Skeletal muscle tissue (tissue), 4 donors: Measurements from ENCODE around the gene NAA20. TPM values are rescaled to one million over a fixed set of nuclear protein-coding genes. Genes with fewer than 3 reads are reported as not detected.
A peak's percentile ranks its signal among the peaks of the same experiment; 100 is the strongest.

ENCODE experiments used
- H3K27ac ChIP-seq: one replicate; pipeline ENCODE4 v1.7.0; 2013; ENCODE audit warnings: mild to moderate bottlenecking, low read depth, low read length, inconsistent platforms
- H3K27me3 ChIP-seq, 3 donors: one replicate each; pipeline ENCODE4 v1.7.0; 2013; ENCODE audit warnings: low read length in 3 of 3; ENCODE audit not compliant: control insufficient read depth in 3 of 3, insufficient read depth in 3 of 3
- H3K36me3 ChIP-seq, 3 donors: one replicate each; pipeline ENCODE4 v1.7.0; 2013; ENCODE audit warnings: low read length in 3 of 3; ENCODE audit not compliant: control insufficient read depth in 3 of 3, insufficient read depth in 3 of 3
- H3K4me1 ChIP-seq, 3 donors: one replicate each; pipeline ENCODE4 v1.7.0; 2013; ENCODE audit warnings: low read length in 3 of 3, mild to moderate bottlenecking in 3 of 3; ENCODE audit not compliant: control insufficient read depth in 3 of 3, insufficient read depth in 3 of 3
- H3K4me3 ChIP-seq, 3 donors: one replicate each; pipeline ENCODE4 v1.7.0; 2013; ENCODE audit warnings: low read length in 3 of 3
- H3K9ac ChIP-seq, 3 donors: one replicate each; pipeline ENCODE4 v1.7.0; 2013; ENCODE audit warnings: low read length in 3 of 3, mild to moderate bottlenecking in 3 of 3, moderate library complexity in 2 of 3, low read depth in 1 of 3
- H3K9me3 ChIP-seq, 3 donors: one replicate each; pipeline ENCODE4 v1.7.0; 2013; ENCODE audit warnings: low read length in 3 of 3; ENCODE audit not compliant: control insufficient read depth in 3 of 3
- total RNA-seq: library from RNA; depleted of rRNA; stranded (reverse); fragments of >200 nt; gene quantifications from one replicate; pipeline ENCODE4 v1.2.3, GENCODE V29; 2014
- donor health status: Osteomylitis.

Gene NAA20
- total RNA-seq, 1 donor from 2014 or later = 58.5 TPM

DNA sequence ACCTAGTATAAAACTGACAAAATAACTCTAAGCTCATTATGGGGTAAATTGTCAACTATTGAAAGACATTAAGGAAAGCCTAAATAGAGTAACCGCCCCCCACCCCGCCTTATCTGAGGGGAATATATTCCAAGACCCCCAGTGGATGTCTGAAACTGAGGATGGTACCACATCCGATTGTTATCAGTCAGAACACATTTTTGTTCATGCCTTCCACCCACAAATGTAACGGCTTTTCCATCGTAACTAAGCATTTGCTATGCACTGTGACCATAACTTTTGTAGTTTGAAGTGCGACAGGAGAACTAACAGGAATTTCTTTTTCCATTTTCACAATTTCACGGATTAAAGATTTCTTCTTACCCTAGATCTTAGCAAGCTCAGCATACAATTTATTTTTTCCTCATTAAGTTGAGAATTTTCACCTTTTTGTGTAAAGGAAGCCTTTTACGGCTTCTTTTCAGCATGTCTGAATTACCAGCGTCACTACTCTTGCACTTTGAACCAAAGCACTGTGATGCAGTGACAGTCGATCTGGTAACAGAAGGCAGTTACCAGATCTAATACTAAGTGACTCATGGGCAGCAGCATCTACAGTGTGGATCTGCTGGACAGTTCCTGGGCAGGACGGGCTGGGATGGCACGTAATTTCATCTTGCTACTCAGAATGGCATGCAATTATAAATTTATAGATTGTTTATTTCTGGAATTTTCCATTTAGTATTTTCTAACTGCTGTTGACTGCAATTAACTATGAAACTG is 47.0 kb downstream of the NAA20 start:
- no peaks in the 10 kb centered on the region for H3K27me3 ChIP-seq
- H3K4me1 ChIP-seq = no peaks in the 10 kb centered on the region
- H3K9me3 ChIP-seq = no peaks in the 10 kb centered on the region
- no peak overlapping the region for H3K4me3 ChIP-seq
- H3K27ac ChIP-seq = no peak overlapping the region
- no peak overlapping the region for H3K9ac ChIP-seq
- H3K36me3 ChIP-seq = no peaks in the 10 kb centered on the region

DNA sequence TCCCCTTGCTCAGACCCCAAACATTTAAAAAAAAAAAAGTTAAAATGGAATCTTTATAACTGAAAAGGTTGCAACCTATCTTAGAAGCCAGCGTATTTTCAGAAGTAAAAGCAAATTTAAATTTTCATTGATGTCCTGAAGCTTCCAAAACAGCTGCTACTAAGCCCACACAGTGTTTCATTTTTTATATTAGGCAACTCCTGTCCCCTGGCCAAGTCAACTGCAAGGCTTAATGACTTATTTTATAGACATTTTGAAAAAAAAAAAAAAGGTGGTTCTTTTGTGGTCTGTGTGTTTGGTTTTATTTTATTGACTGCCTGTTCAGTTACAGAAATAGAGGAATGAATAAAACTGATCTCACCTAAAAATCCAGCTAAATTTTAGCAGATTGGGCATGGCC is 48.2 kb downstream of the NAA20 start:
- Histone ChIP-seq H3K27ac (no peak overlapping the region), H3K36me3 (no peaks in the 10 kb centered on the region), H3K4me3 (no peak overlapping the region), H3K4me1 (no peaks in the 10 kb centered on the region), H3K9ac (no peak overlapping the region), H3K27me3 (no peaks in the 10 kb centered on the region), H3K9me3 (no peaks in the 10 kb centered on the region)

DNA sequence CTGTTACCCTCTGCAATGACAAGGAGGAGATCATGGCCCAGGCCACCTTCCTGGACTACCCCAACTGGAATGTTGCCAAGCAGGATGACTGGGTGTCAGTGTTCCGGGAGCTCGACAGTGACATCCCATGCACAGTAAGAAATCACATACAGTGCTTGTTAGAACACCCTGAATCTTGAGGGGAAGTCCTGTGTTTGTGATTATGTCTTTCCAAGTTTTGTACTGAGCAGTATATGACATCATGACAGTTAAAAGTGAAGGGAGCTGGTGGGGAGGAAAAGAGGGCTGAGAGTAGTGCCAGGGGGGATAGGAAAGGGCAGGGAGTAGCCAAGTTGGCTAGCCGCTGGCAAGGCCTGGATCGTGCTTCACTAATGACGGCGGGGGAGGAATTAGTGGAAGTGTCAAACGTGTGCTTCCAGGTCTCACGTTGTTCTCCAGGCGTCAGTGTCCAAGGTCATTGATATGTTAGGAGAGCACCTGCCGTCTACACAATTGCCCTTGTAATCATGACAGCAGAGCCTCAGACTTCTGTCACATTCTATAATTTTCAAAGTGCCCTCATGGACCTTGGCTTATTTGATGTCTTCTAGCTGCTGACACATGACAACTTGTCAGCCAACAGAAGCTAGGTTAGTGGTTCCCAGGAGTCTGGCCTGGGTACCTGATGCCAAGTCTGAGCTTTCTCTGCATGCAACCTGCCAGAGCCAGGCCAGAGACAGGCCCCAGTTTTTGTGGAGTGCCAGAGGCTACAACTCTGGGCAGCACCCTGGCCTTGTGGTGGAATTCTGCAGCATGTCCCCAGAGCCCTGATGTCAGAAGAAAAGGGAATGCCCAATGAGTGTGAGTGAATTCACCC is 53.9 kb downstream of the NAA20 start:
- Histone ChIP-seq H3K4me1 (peaks cover 7 to 36% (median 22%) of the 10 kb centered on the region in 3 donors), H3K4me3 (no peak overlapping the region), H3K9ac (no peak overlapping the region), H3K9me3 (no peaks in the 10 kb centered on the region), H3K36me3 (no peaks in the 10 kb centered on the region), H3K27ac (peak overlapping the region; percentile 31), H3K27me3 (no peaks in the 10 kb centered on the region)

DNA sequence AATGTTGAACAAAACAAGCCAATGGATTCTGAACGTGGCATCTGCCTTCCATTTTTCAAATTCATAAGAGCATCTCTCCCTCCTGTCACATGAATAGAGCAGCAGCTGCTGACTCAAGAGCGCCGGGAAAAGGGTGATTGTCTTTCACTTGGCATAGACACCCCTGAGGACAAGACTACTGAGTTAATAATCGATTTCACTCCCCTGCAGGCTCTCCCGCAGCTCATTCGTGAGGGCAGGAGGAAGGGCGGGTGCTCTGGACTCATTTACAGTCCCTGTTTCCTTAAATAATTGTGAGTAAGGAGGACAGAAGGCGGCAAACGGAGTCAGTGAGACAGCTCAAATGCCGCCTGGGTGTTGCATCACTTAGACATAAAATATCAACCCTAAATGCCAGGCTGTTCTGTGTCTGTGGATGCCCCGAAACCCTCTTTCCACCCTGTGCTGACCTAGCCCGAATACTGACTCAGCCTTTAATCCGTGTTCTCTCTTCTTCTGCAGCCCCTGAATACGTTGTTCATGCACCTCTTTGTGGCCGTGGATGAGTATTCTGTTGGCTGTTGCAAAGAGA is 56.7 kb downstream of the NAA20 start:
- no peaks in the 10 kb centered on the region for H3K9me3 ChIP-seq
- H3K4me1 ChIP-seq = peaks cover 7 to 47% (median 33%) of the 10 kb centered on the region in 3 donors
- no peaks in the 10 kb centered on the region for H3K36me3 ChIP-seq
- peak overlapping the region; percentile 66 to 82 (median 75) for H3K9ac ChIP-seq
- no peaks in the 10 kb centered on the region for H3K27me3 ChIP-seq
- H3K4me3 ChIP-seq = peak overlapping the region; percentile 38 to 60 (median 46)
- H3K27ac ChIP-seq = peak overlapping the region; percentile 81

DNA sequence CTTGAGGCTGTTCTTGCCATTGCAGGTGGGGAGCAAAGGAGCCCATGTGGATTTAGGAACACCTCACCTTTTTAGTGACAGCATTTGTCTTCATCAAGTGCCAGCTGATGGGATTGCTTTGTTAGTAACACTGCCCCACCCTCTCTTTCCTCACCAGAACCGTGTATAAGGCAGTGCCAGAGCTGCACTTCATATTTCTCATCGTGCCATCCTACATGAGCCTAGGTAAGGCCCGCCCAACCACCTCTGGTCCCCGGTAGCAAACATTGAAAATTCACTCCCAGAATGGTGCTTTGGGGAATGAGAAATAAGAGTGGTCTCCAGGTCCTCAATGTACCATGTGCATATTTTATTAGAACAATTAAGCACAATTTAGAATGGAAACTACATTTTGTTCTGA is 57.9 kb downstream of the NAA20 start:
- H3K9ac ChIP-seq = peak overlapping the region in 1 of 3 donors; percentile 5
- H3K4me3 ChIP-seq = peak overlapping the region in 1 of 3 donors; percentile 54
- H3K36me3 ChIP-seq = no peaks in the 10 kb centered on the region
- H3K27ac ChIP-seq = peak overlapping the region; percentile 81
- peaks cover 7 to 53% (median 36%) of the 10 kb centered on the region in 3 donors for H3K4me1 ChIP-seq
- no peaks in the 10 kb centered on the region for H3K27me3 ChIP-seq
- no peaks in the 10 kb centered on the region for H3K9me3 ChIP-seq

DNA sequence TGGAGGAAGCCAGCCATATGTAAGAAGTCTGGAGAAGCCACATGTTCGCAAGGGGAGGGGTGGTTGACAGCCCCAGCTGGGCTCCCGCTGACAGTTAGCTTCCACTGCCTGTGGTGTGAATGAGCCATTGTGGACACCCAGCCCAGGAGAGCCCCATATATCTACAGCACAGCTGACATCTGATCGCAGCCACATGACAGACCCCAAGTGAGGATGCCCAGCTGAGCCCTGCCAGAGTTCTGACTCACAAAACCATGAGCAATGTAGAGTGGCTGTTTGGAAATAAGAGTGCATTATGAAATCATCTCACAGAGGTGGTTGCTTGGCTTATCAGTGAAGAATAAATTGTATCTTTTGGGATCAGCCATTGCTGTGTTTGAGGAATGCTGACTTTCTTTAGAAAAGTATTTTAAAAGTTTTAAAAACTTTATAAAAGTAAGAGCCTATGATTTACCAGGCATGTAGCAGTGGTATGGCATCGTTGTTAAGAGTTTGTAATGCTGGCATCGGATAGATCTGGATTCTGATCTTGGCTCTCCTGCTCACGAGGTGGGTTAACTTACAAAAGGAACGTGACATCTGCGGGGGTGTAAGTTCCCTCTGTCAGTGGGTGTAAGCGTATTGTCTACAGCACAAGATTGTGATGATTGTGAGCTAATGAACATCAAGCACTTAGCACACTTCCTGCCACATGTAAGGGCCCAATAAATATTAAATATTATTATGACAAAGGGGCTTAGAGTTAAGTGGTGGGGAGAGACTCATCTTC is 59.3 kb downstream of the NAA20 start:
- Histone ChIP-seq H3K4me1 (peaks cover 7 to 43% (median 28%) of the 10 kb centered on the region in 3 donors), H3K27ac (peak overlapping the region; percentile 81), H3K27me3 (no peaks in the 10 kb centered on the region), H3K9ac (peak overlapping the region in 2 of 3 donors; percentile 4 to 57), H3K9me3 (no peaks in the 10 kb centered on the region), H3K36me3 (no peaks in the 10 kb centered on the region), H3K4me3 (peak overlapping the region in 1 of 3 donors; percentile 58)

DNA sequence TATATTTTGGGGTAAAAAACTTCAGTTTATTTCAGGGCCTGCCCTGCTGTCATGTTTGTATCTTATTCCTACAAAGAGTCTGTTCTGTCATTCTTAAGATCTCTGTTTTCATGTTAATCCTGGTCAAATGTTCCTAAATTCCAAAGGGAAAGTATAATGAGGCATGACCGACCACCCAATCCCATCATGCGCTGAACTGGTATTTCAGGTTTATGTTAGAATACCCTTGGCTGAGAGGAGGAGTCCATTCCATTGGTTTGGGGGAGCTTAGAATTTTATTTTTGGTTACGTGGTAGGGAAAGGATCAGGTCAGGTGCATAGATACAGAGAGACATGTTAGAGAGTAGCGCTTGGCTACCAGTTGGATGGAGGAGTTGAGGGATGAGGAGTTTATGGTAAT is 60.9 kb downstream of the NAA20 start:
- Histone ChIP-seq H3K4me3 (no peak overlapping the region), H3K27me3 (no peaks in the 10 kb centered on the region), H3K4me1 (peaks cover 5 to 38% (median 27%) of the 10 kb centered on the region in 3 donors), H3K9me3 (no peaks in the 10 kb centered on the region), H3K36me3 (no peaks in the 10 kb centered on the region), H3K9ac (no peak overlapping the region), H3K27ac (no peak overlapping the region)

DNA sequence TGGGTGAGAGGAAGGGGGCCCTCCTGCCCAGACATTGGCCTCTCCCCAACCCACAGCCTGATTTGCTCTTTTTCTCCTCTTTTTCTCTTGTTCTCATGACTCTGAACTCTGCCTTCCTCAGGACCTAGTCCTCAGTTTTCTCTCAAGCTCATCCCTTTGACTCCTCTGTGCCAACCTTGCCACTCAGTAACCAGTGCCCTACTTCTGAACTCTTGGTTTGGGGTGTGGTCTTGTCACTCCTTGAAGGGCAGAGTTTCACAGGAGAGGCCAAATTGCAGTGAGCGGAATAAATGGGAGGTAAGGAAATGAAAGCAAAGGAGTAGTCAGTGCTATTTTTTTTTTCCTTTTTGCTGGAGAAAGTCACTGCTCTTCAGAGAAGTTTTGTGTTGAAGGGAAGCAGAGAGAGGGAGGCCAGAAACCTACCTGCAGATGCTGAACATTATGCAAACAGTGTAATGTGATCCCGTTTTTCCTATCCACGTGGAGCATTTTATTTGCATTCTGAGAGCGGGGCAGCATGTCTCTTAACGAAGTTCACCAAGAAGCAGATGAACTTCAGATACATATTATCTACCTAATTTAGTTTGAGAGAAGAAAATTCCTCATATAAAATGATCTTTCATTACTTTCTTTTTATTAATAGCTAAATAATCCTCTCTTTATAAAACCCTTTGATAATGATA is 62.1 kb downstream of the NAA20 start:
- Histone ChIP-seq H3K4me1 (peaks cover under 1 to 40% (median 25%) of the 10 kb centered on the region in 3 donors), H3K27me3 (no peaks in the 10 kb centered on the region), H3K36me3 (no peaks in the 10 kb centered on the region), H3K9ac (no peak overlapping the region), H3K27ac (no peak overlapping the region), H3K9me3 (no peaks in the 10 kb centered on the region), H3K4me3 (no peak overlapping the region)
